Measurements from ENCODE around the gene CCN5.

- TF ChIP-seq CTCF (IDR thresholded peaks at IDR 0.05): no peak
- no peak for TF ChIP-seq POLR2A (IDR thresholded peaks at IDR 0.05)
These were observed 18.9 kb upstream of the CCN5 start for GRCh38 chr20:44696315-44696714.

All from breast epithelium (tissue), 3 donors.